ENCODE results near the gene DGKI. TPM values are rescaled to one million over a fixed set of nuclear protein-coding genes. Genes with fewer than 3 reads are reported as not detected.

Gene DGKI
- total RNA-seq, 3 donors from 2014 or later = 0.36 to 1.4 (median 0.46) TPM

DNA sequence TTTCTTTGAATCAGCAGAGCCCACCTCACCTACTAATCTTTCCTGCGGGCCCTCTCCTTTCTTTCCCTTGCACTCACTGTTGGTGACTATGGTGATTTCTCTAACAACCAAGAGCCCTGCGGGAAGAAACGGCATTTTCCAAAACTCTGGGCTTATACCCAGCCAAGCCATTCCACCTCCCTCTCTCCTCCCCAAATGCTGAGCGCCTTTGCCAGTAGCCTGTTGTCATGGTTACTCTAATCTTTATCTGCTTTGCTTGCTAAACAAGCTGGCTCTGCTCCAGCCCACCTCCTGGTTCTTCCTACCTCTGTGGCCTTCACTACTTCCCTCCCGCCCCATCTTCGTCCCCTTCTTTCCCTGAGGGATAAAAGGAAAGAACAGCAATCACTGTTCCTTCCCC lies 86.7 kb downstream of the DGKI start:
- Histone ChIP-seq H3K36me3 (ENCODE audit: low read depth) (no peaks in the 10 kb centered on the region), H3K9me3 (no peaks in the 10 kb centered on the region), H3K4me1 (ENCODE audit: low read depth) (no peaks in the 10 kb centered on the region), H3K4me3 (no peak overlapping the region)
- intact Hi-C loops (cut with DNase I, micrococcal nuclease) = no loop called here
- no peak for DNase-seq
- TF ChIP-seq, protein P1, sequence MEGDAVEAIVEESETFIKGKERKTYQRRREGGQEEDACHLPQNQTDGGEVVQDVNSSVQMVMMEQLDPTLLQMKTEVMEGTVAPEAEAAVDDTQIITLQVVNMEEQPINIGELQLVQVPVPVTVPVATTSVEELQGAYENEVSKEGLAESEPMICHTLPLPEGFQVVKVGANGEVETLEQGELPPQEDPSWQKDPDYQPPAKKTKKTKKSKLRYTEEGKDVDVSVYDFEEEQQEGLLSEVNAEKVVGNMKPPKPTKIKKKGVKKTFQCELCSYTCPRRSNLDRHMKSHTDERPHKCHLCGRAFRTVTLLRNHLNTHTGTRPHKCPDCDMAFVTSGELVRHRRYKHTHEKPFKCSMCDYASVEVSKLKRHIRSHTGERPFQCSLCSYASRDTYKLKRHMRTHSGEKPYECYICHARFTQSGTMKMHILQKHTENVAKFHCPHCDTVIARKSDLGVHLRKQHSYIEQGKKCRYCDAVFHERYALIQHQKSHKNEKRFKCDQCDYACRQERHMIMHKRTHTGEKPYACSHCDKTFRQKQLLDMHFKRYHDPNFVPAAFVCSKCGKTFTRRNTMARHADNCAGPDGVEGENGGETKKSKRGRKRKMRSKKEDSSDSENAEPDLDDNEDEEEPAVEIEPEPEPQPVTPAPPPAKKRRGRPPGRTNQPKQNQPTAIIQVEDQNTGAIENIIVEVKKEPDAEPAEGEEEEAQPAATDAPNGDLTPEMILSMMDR (IDR thresholded peaks at IDR 0.05) = no peak
- ATAC-seq = no peak

DNA sequence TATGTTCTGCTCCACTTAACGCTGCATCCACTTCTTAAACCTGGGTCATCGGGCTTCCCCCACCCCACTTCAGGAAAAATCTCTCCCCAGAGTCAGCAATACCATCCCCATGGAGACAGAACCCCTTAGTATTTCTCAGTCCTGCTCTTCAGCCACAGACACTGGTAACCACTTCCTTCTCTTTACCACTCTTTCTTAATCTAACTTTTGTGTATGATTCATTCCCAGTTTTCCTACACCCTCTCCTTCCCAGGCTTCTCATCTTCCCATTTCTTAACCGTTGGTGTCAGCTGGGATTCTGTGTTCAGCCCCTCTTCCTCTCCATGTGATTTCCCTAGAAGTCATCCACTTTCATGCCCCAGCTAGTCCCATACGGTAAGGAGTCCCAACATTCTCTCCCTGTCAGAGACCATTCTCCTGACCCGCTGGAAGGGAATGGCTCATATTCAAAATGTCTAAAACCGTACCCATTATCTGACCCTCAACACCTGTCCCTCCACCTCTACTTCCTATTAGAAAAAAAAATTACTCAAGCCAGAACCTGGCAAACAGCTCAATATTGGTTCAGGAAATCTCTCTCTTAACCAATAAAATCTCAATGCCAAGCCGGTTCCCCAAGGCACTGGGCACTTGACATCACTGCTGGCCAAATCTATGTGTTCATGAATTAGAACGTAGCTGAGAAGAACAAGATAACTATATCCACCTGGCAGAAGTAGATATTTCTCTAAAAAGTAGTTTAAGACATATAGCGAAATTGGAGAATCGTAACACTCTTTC lies 89.4 kb downstream of the DGKI start:
- no peak for DNase-seq
- Histone ChIP-seq H3K4me1 (ENCODE audit: low read depth) (no peaks in the 10 kb centered on the region), H3K4me3 (no peak overlapping the region), H3K36me3 (ENCODE audit: low read depth) (no peaks in the 10 kb centered on the region), H3K9me3 (no peaks in the 10 kb centered on the region)
- no peak for ATAC-seq
- TF ChIP-seq, protein P1 (IDR thresholded peaks at IDR 0.05) = no peak
- intact Hi-C loops (cut with DNase I, micrococcal nuclease) = no loop called here

DNA sequence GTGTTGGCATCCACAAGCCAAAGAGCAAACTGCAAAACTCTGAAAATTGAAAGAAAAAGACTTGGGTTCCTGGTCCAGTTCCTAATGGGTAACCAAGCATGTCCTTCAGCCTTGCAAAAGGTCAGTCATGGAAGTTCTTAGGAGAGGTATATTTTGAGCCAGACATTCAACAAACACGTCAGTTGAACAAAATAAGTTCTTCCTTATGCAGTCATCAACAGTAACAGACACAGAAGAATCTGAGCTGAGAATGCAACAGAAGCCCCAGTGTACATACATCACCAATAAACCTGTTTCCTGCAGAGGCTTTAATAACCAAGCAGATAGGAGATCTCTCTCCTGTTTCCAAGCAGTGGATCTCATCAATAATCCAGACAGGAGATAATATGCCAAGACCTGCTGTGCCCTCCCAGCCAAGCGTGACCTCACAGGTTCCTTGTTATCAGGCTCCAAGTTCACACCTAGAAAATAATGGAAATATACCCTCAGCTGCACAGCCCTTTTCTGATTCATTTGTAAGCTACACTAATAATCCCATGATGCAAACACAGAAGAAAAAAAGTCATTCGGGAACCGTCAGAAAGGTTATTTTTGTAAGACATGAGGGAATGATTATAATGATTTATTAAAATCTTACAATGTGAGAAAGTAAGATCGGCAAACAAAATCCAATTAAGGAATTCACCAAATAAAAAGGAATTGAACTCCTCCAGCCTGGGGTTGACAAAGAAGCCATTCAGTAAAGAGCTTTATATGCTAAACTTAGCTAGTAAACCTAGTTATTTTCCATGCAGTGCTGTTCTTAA lies 90.7 kb downstream of the DGKI start:
- TF ChIP-seq, protein P1 (IDR thresholded peaks at IDR 0.05) = no peak
- no peaks in the 10 kb centered on the region for H3K36me3 ChIP-seq (ENCODE audit: low read depth)
- no peaks in the 10 kb centered on the region for H3K9me3 ChIP-seq
- no peak for DNase-seq
- no peaks in the 10 kb centered on the region for H3K4me1 ChIP-seq (ENCODE audit: low read depth)
- no peak for ATAC-seq
- H3K4me3 ChIP-seq = no peak overlapping the region
- intact Hi-C loops (cut with DNase I, micrococcal nuclease) = no loop called here

DNA sequence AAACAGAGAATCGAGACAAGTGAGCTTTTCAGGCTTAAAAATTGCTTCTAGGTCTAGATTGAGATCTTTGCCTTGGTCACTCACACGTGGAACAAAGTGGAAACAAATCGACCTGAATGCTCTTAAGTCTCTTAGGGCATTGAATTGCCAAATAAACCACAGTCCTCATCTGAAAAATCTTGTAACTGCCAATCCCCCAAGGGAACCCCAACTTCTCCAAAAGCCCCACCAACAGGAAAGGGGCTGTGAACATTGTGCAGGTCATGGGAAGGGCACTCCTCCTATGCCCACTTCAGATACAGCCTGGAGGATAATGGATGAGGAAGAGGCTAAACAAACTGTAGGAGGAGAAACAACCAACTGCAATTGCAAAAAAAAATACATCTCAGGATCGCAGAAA lies 91.3 kb downstream of the DGKI start:
- Histone ChIP-seq H3K4me1 (ENCODE audit: low read depth) (no peaks in the 10 kb centered on the region), H3K36me3 (ENCODE audit: low read depth) (no peaks in the 10 kb centered on the region), H3K4me3 (no peak overlapping the region), H3K9me3 (no peaks in the 10 kb centered on the region)
- intact Hi-C loops (cut with DNase I, micrococcal nuclease) = no loop called here
- TF ChIP-seq, protein P1 (IDR thresholded peaks at IDR 0.05) = no peak
- DNase-seq (no peak), ATAC-seq (no peak)

DNA sequence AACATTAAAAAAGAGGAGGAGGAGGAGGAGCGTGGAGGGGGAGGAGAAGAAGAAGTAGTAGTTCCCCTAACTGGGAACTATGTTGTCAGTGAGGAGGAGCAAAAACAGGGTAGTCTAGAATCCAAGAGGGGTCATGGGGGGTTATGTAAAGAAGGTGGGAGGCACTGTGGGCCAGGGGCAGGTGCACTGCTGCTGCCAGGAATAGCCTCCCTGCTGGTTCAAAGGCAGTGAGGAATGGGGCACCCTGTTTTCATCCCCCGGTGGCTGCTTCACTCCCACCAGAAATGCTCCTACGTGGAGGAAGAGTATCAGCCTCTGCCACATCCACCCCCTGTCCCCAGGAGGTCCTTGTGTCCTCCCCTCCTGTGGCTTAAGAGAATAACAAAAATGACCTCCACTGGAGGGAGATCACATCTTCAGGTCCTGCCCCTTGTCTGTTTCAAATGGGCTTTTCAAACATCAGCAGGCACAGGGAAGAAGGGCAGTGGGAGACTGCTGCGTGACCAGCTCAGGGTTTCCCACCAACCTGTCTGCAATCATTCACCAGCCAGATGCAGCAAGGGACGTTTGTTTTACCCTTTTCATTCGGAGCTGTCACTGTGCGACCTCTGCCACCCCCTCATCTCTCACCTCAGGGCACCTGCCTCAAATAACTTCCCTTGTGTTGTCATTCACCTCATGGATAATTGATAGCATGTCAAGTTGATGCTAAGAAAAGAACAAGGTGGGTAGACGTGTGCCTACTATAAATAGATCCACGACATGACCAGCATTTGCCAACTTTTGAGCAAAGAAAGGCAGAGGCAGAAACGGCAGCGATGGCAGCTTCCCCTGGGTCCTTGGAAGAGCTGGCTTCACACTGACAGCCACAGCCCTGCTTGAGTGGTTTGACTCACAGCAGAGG lies 92.6 kb downstream of the DGKI start:
- ATAC-seq (no peak), DNase-seq (no peak)
- H3K36me3 ChIP-seq (ENCODE audit: low read depth) = no peaks in the 10 kb centered on the region
- H3K9me3 ChIP-seq = no peaks in the 10 kb centered on the region
- no peaks in the 10 kb centered on the region for H3K4me1 ChIP-seq (ENCODE audit: low read depth)
- TF ChIP-seq, protein P1 (IDR thresholded peaks at IDR 0.05) = no peak
- intact Hi-C loops (cut with DNase I, micrococcal nuclease) = no loop called here
- H3K4me3 ChIP-seq = no peak overlapping the region
